SK-N-SH (cell line): ENCODE results near the gene AUTS2. TPM values are rescaled to one million over a fixed set of nuclear protein-coding genes. Genes with fewer than 3 reads are reported as not detected.
A peak's percentile ranks its signal among the peaks of the same experiment; 100 is the strongest.

Experiments
- CTCF ChIA-PET: fragments of 300-600, 350-600 bp; formaldehyde crosslinking; extraction: SDS; loops from one replicate; lab custom pipeline; 2021; lab: Yijun Ruan, JAX
- POLR2A ChIA-PET: fragments of 350-600 bp; sonication (Branson Sonifier 250); formaldehyde crosslinking; extraction: SDS; loops from one replicate; lab custom pipeline; 2020; ENCODE audit warnings: antibody characterized with exemption, inconsistent platforms; lab: Yijun Ruan, JAX
- DNase-seq: peaks from one replicate; pipeline ENCODE4 v3.0.0; 2012
- H2AFZ ChIP-seq: fragments of 200-600 bp; sonication (generic); 2 replicates; pipeline ENCODE4 v1.8.1; 2016; ENCODE audit warnings: antibody characterized with exemption, mild to moderate bottlenecking, low read depth
- H3F3A ChIP-seq: fragments of 200-600 bp; sonication (generic); replicated peaks from 2 replicates; pipeline ENCODE3; 2016; ENCODE audit warnings: antibody characterized with exemption, mild to moderate bottlenecking; ENCODE audit not compliant: insufficient read depth
- H3K27ac ChIP-seq, 2 experiments: fragments of 200-500 bp in 1 of 2; fragments of 200-600 bp in 1 of 2; sonication (Bioruptor generic) in 1 of 2; sonication (generic), shearing (Covaris generic) in 1 of 2; 2 replicates each; pipeline versions ENCODE4 v1.5.1 to v1.6.1; 2014 to 2016; ENCODE audit warnings: low read depth in 2 of 2, inconsistent platforms in 1 of 2, low read length in 1 of 2, mild to moderate bottlenecking in 1 of 2, mixed read lengths in 1 of 2
- H3K27me3 ChIP-seq: fragments of 200-600 bp; sonication (generic), shearing (Covaris generic); 2 replicates; pipeline ENCODE4 v1.6.1; 2016; ENCODE audit warnings: mixed run types; ENCODE audit not compliant: insufficient read depth
- H3K36me3 ChIP-seq, 2 experiments: fragments of 200-500 bp in 1 of 2; fragments of 200-600 bp in 1 of 2; sonication (Bioruptor generic) in 1 of 2; sonication (generic) in 1 of 2; replicated peaks in 1 of 2; 2 replicates each; pipeline versions ENCODE3 to v1.5.1; 2014 to 2016; ENCODE audit warnings: low read length in 1 of 2, mild to moderate bottlenecking in 1 of 2; ENCODE audit not compliant: insufficient read depth in 2 of 2, control insufficient read depth in 1 of 2
- H3K4me1 ChIP-seq, 2 experiments: fragments of 200-500 bp in 1 of 2; fragments of 200-600 bp in 1 of 2; sonication (Bioruptor generic) in 1 of 2; sonication (generic), shearing (Covaris generic) in 1 of 2; 2 replicates each; pipeline versions ENCODE4 v1.5.1 to v1.6.1; 2014 to 2016; ENCODE audit warnings: low read depth in 1 of 2, low read length in 1 of 2, mixed run types in 1 of 2; ENCODE audit not compliant: insufficient read depth in 2 of 2, control insufficient read depth in 1 of 2
- H3K4me2 ChIP-seq: fragments of 200-600 bp; sonication (generic), shearing (Covaris generic); 2 replicates; pipeline ENCODE4 v1.6.1; 2017; ENCODE audit warnings: mixed run types
- H3K4me3 ChIP-seq, 2 experiments: fragments of 200-500 bp in 1 of 2; fragments of 200-600 bp in 1 of 2; sonication (Bioruptor generic) in 1 of 2; sonication (generic), shearing (Covaris generic) in 1 of 2; 2 replicates each; pipeline versions ENCODE4 v1.5.1 to v1.8.1; 2014 to 2016; ENCODE audit warnings: low read depth in 2 of 2, inconsistent platforms in 1 of 2, low read length in 1 of 2, mild to moderate bottlenecking in 1 of 2, mixed read lengths in 1 of 2, moderate library complexity in 1 of 2
- H3K79me2 ChIP-seq: fragments of 200-600 bp; sonication (generic); 2 replicates; pipeline ENCODE4 v1.8.1; 2017; ENCODE audit warnings: mild to moderate bottlenecking; ENCODE audit not compliant: insufficient read depth
- H3K9ac ChIP-seq: fragments of 200-600 bp; sonication (generic); 2 replicates; pipeline ENCODE4 v1.6.1; 2017; ENCODE audit warnings: mixed run types
- H3K9me2 ChIP-seq: fragments of 200-600 bp; sonication (generic); 2 replicates; pipeline ENCODE4 v1.6.1; 2017; ENCODE audit warnings: mixed run types
- H3K9me3 ChIP-seq: fragments of 200-600 bp; sonication (generic); 2 replicates; pipeline ENCODE4 v1.6.1; 2017; ENCODE audit warnings: mixed run types, mild to moderate bottlenecking, moderate library complexity
- H4K20me1 ChIP-seq: fragments of 200-600 bp; sonication (generic); 2 replicates; pipeline ENCODE4 v1.6.1; 2017; ENCODE audit warnings: mild to moderate bottlenecking, mixed run types; ENCODE audit not compliant: insufficient read depth
- EP300 ChIP-seq, 2 experiments: IDR thresholded peaks; 2 replicates each; pipeline versions ENCODE4 v1.4.0 to v1.6.1; 2012; ENCODE audit warnings: borderline replicate concordance in 1 of 2, low read depth in 1 of 2, low read length in 1 of 2
- GATA2 ChIP-seq: sonication (generic); formaldehyde crosslinking; IDR thresholded peaks from 2 replicates; pipeline ENCODE4 v1.5.0; 2020; ENCODE audit warnings: mild to moderate bottlenecking, missing genetic modification reagents
- JUND ChIP-seq: IDR thresholded peaks from 2 replicates; pipeline ENCODE4 v1.4.0; 2012
- MEF2A ChIP-seq: IDR thresholded peaks from 2 replicates; pipeline ENCODE4 v1.4.0; 2012; ENCODE audit warnings: low read depth, borderline replicate concordance
- MXI1 ChIP-seq: IDR thresholded peaks from 2 replicates; pipeline ENCODE4 v1.6.1; 2012; ENCODE audit warnings: mild to moderate bottlenecking, low read depth, low read length, improper control_type of control experiment
- NFIC ChIP-seq: IDR thresholded peaks from 2 replicates; pipeline ENCODE4 v1.4.0; 2012; ENCODE audit warnings: borderline replicate concordance
- RAD21 ChIP-seq: IDR thresholded peaks from 2 replicates; pipeline ENCODE4 v1.6.1; 2012; ENCODE audit warnings: mild to moderate bottlenecking, low read length
- RCOR1 ChIP-seq: fragments of 150-350 bp; IDR thresholded peaks from 2 replicates; pipeline ENCODE4 v1.6.1; 2017; ENCODE audit warnings: antibody characterized with exemption, low read length
- RFX5 ChIP-seq: IDR thresholded peaks from 2 replicates; pipeline ENCODE4 v1.6.1; 2012; ENCODE audit warnings: mild to moderate bottlenecking, improper control_type of control experiment, low read length
- RXRA ChIP-seq: IDR thresholded peaks from 2 replicates; pipeline ENCODE4 v1.4.0; 2012; ENCODE audit warnings: low read depth, mild to moderate bottlenecking, borderline replicate concordance
- TCF12 ChIP-seq: IDR thresholded peaks from 2 replicates; pipeline ENCODE4 v1.4.0; 2012
- TEAD4 ChIP-seq: IDR thresholded peaks from 2 replicates; pipeline ENCODE4 v1.4.0; 2012; ENCODE audit warnings: mild to moderate bottlenecking, borderline replicate concordance; ENCODE audit not compliant: insufficient read depth
- USF1 ChIP-seq: IDR thresholded peaks from 2 replicates; pipeline ENCODE4 v1.4.0; 2012; ENCODE audit warnings: low read depth, borderline replicate concordance
- YY1 ChIP-seq: IDR thresholded peaks from 2 replicates; pipeline ENCODE4 v1.4.0; 2012; ENCODE audit warnings: low read depth, mild to moderate bottlenecking
- WGBS: methylation state at CpG from one replicate; pipeline ENCODE4 v1.1.6; 2017; ENCODE audit warnings: low lambda C conversion rate; 5-methylcytosine and 5-hydroxymethylcytosine counted together
- polyA plus RNA-seq, 3 experiments: library from polyadenylated mRNA; depleted of rRNA; stranded (reverse); fragments of >200 nt; gene quantifications; 2 replicates each; pipeline ENCODE4 v1.2.3, GENCODE V29; 2012

The AUTS2 gene
- polyA plus RNA-seq, 1 of the 3 experiments (the other 2 are of a cell fraction): 15.6 TPM

GRCh38 chr7:69561266-69561960 lies 36.9 kb upstream of the AUTS2 start:
- no peak for DNase-seq
- Histone ChIP-seq H4K20me1 (no peaks in the 10 kb centered on the region), H3K27me3 (no peaks in the 10 kb centered on the region; the same call in 1 of the 2 replicates), H3K79me2 (no peaks in the 10 kb centered on the region)
- WGBS: 75% methylated on average over 8 of the region's 8 CpGs
- no peak for TF ChIP-seq TCF12
- no peak for TF ChIP-seq TEAD4
- TF ChIP-seq USF1: no peak
- no peak for TF ChIP-seq MEF2A
- TF ChIP-seq, all 33 proteins: peak for 0
- Histone ChIP-seq H3K4me3 (no peak overlapping the region), H3K4me1 (peaks cover 8 to 11% of the 10 kb centered on the region in 2 experiments; a peak in 3 of 4 replicates), H3F3A (peaks cover 5% of the 10 kb centered on the region), H3K36me3 (no peaks in the 10 kb centered on the region), H3K27ac (no peak overlapping the region), H3K9ac (no peak overlapping the region), H3K9me2 (no peaks in the 10 kb centered on the region), H2AFZ (no peak overlapping the region), H3K9me3 (no peaks in the 10 kb centered on the region), H3K4me2 (no peak overlapping the region)
- ChIA-PET CTCF (interaction anchor here (1.0 to 1.7 kb wide), 3 partner anchors 10 to 264 kb away, joined by 3 to 5 read pairs (median 3); no protein-coding TSS in a partner anchor), POLR2A (no interaction called here)

DNA sequence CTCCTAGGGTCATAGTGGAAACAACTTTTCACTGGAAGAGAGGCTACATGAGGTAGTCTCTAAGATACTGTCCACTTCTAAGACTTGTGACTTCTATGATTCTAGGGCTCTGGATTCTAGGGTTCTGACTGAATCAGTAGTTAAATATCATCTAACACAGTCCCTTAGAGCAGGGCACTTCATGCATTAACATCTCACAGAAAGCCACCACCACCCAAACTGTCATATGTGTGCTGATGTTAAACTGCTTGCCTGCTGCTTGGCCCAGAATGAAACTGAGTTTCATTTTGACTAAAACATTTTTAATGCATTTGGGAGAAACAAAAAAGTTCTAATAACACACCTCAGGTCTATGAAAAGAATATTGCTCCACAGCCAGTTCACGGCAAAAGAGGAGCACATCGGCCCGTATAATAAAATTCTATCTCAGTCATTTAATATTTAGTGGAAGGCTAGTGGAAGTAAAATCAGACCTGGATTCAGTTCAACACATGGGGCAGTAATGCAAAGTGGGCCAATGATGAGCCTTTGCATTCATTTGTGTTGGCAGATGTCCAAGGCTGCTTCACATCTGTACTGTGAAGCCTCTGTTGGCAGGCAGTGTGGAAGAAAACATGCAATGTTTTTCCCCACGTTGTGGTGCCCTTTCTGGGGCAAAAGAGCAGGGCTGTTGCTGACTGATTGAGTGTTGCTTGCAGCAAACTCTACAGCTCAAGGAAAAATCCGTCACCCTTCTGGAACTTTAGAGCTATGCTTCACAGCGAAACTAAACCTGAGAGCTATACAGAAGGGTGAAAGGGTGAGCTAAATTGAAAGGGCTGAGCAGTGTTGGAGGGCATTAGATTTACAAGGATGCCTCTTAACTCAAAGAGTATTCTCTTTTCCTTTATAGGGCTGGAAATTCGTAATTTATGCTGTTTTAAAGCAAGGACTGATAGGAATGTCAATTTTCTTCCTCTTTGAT lies 33.5 kb upstream of the AUTS2 start:
- Histone ChIP-seq H3K9me2 (no peaks in the 10 kb centered on the region), H3K4me3 (0 out of 4 replicates have a peak overlapping the region, but pooled peaks of 1 of the 2 experiments have one; percentile 4), H3K9ac (no peak overlapping the region), H3F3A (peaks cover 5% of the 10 kb centered on the region), H4K20me1 (no peaks in the 10 kb centered on the region), H3K4me1 (peaks cover 8 to 11% of the 10 kb centered on the region in 2 experiments; a peak in 3 of 4 replicates), H3K79me2 (no peaks in the 10 kb centered on the region), H3K27me3 (no peaks in the 10 kb centered on the region; the same call in 1 of the 2 replicates), H3K4me2 (peak overlapping the region; percentile 75), H3K27ac (peak overlapping the region in 1 of 2 experiments; percentile 71; a peak in 2 of 4 replicates), H2AFZ (no peak overlapping the region; the same call in 1 of the 2 replicates), H3K36me3 (no peaks in the 10 kb centered on the region), H3K9me3 (no peaks in the 10 kb centered on the region)
- ChIA-PET POLR2A (no interaction called here), CTCF (interaction anchor here (0.6 to 1.3 kb wide), 2 partner anchors 11 to 12 kb away, joined by 3 read pairs; no protein-coding TSS in a partner anchor)
- no peak for TF ChIP-seq GATA2 (CRISPR knock-in tag)
- TF ChIP-seq TCF12: peak; percentile 57
- TF ChIP-seq YY1: no peak
- TF ChIP-seq NFIC: peak; percentile 83
- TF ChIP-seq RAD21: peak; percentile 38; the same call in 1 of the 2 replicates
- TF ChIP-seq TEAD4: no peak
- peak; percentile 63; the same call in 1 of the 2 replicates for TF ChIP-seq RFX5
- peak in 1 of 2 experiments; percentile 69; a peak in 2 of 4 replicates for TF ChIP-seq EP300 (IDR thresholded peaks at IDR 0.05; ENCODE audit: borderline replicate concordance in 1 of 2, low read depth in 1 of 2, low read length in 1 of 2)
- TF ChIP-seq RCOR1: peak; percentile 76; the same call in 1 of the 2 replicates
- TF ChIP-seq RXRA: no peak
- TF ChIP-seq MXI1: peak; percentile 88
- TF ChIP-seq JUND: no peak
- WGBS: 16% methylated on average over 7 of the region's 7 CpGs
- DNase-seq: peak; percentile 85
